HEK293 (cell line): ENCODE results near the gene GLIS1.

Experiments used
- CTCF ChIP-seq: fragments of 450-650 bp; formaldehyde crosslinking; IDR thresholded peaks from 2 replicates; pipeline ENCODE4 v1.5.1; 2016; ENCODE audit warnings: missing biosample characterization, missing genetic modification characterization
- MEIS1 ChIP-seq: sonication (generic); formaldehyde crosslinking; IDR thresholded peaks from 2 replicates; pipeline ENCODE4 v1.8.1; 2022; ENCODE audit warnings: missing genetic modification reagents, mild to moderate bottlenecking, borderline replicate concordance
- SCRT1 ChIP-seq: fragments of 450-650 bp; formaldehyde crosslinking; IDR thresholded peaks from 2 replicates; pipeline ENCODE4 v1.5.1; 2016; ENCODE audit warnings: missing biosample characterization, missing genetic modification characterization, borderline replicate concordance
- SETDB1 ChIP-seq: IDR thresholded peaks from one replicate; pipeline ENCODE4 v1.6.1; 2017; ENCODE audit warnings: mild to moderate bottlenecking, low read length, moderate library complexity, mixed read lengths; ENCODE audit not compliant: insufficient read length
- ZBTB8A ChIP-seq: fragments of 450-650 bp; formaldehyde crosslinking; IDR thresholded peaks from 2 replicates; pipeline ENCODE4 v1.5.1; 2016; ENCODE audit warnings: missing biosample characterization, missing genetic modification characterization
- ZFP3 ChIP-seq: fragments of 450-650 bp; formaldehyde crosslinking; IDR thresholded peaks from 2 replicates; pipeline ENCODE4 v1.5.1; 2016; ENCODE audit warnings: low read depth, missing biosample characterization, missing genetic modification characterization
- ZNF121 ChIP-seq: fragments of 450-650 bp; formaldehyde crosslinking; IDR thresholded peaks from 2 replicates; pipeline ENCODE4 v1.5.1; 2016; ENCODE audit warnings: missing biosample characterization, missing genetic modification characterization
- ZNF274 ChIP-seq, 2 experiments: fragments of 200-500 bp in 1 of 2; fragments of 450-650 bp in 1 of 2; sonication (Bioruptor generic) in 1 of 2; formaldehyde crosslinking in 1 of 2; IDR thresholded peaks; 2 replicates each; pipeline versions ENCODE4 v1.5.1 to v1.6.1; 2014 to 2016; ENCODE audit warnings: borderline replicate concordance in 1 of 2, inconsistent platforms in 1 of 2, low read length in 1 of 2, missing biosample characterization in 1 of 2, missing genetic modification characterization in 1 of 2
- ZNF37A ChIP-seq: fragments of 450-650 bp; IDR thresholded peaks from 2 replicates; pipeline ENCODE4 v1.5.1; 2018; ENCODE audit warnings: missing biosample characterization, missing genetic modification characterization
- ZNF560 ChIP-seq: fragments of 450-650 bp; formaldehyde crosslinking; IDR thresholded peaks from 2 replicates; pipeline ENCODE4 v1.5.1; 2017; ENCODE audit warnings: missing biosample characterization, missing genetic modification characterization, borderline replicate concordance

GRCh38 chr1:53732409-53732808, 6.6 kb downstream of the GLIS1 start:
- TF ChIP-seq ZNF37A (tag by site-specific recombination) (no peak), MEIS1 (CRISPR knock-in tag) (no peak), ZNF121 (tag by site-specific recombination) (no peak), CTCF (tag by site-specific recombination) (no peak), ZNF560 (no peak), ZNF274 (IDR thresholded peaks at IDR 0.05; ENCODE audit: low read length) (no peak), ZNF274 (tag by site-specific recombination; IDR thresholded peaks at IDR 0.05; ENCODE audit: borderline replicate concordance) (no peak), ZBTB8A (tag by site-specific recombination) (no peak), ZFP3 (no peak), SCRT1 (tag by site-specific recombination) (no peak), SETDB1 (no peak)
